ENCODE measurements around the gene MLF1.

The MLF1 gene

GRCh38 chr3:158562674-158563073, 8.3 kb upstream of the MLF1 start:
- H3K9me2 ChIP-seq (ENCODE audit: low read depth, low read length), result no peaks in the 10 kb centered on the region
- H3K79me2 ChIP-seq (ENCODE audit: insufficient read depth, low read length), result no peaks in the 10 kb centered on the region
- H2AFZ ChIP-seq (ENCODE audit: low read length), result no peak overlapping the region
- no peak overlapping the region for H3K27ac ChIP-seq (ENCODE audit: low read depth, low read length, poor library complexity, severe bottlenecking)
- no peak overlapping the region for H3K4me3 ChIP-seq (ENCODE audit: low read depth, low read length, poor library complexity, severe bottlenecking)
- H3K36me3 ChIP-seq (ENCODE audit: insufficient read depth, low read length), result no peaks in the 10 kb centered on the region
- H3K4me1 ChIP-seq (ENCODE audit: insufficient read depth, low read length, severe bottlenecking), result no peaks in the 10 kb centered on the region
- H3K27me3 ChIP-seq (ENCODE audit: insufficient read depth, low read length), result no peaks in the 10 kb centered on the region
- H3K9me3 ChIP-seq (ENCODE audit: low read length), result no peaks in the 10 kb centered on the region; the same call in 1 of the 2 replicates
- no peak overlapping the region for H3K4me2 ChIP-seq (ENCODE audit: low read length)
- TF ChIP-seq, protein P1, sequence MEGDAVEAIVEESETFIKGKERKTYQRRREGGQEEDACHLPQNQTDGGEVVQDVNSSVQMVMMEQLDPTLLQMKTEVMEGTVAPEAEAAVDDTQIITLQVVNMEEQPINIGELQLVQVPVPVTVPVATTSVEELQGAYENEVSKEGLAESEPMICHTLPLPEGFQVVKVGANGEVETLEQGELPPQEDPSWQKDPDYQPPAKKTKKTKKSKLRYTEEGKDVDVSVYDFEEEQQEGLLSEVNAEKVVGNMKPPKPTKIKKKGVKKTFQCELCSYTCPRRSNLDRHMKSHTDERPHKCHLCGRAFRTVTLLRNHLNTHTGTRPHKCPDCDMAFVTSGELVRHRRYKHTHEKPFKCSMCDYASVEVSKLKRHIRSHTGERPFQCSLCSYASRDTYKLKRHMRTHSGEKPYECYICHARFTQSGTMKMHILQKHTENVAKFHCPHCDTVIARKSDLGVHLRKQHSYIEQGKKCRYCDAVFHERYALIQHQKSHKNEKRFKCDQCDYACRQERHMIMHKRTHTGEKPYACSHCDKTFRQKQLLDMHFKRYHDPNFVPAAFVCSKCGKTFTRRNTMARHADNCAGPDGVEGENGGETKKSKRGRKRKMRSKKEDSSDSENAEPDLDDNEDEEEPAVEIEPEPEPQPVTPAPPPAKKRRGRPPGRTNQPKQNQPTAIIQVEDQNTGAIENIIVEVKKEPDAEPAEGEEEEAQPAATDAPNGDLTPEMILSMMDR (IDR thresholded peaks at IDR 0.05; ENCODE audit: low read length), result no peak
- no peak for TF ChIP-seq EZH2 (IDR thresholded peaks at IDR 0.05; ENCODE audit: borderline replicate concordance, low read length)
- no peak overlapping the region for H3K9ac ChIP-seq (ENCODE audit: low read length)
- H4K20me1 ChIP-seq (ENCODE audit: insufficient read depth, low read length), result no peaks in the 10 kb centered on the region
- H3F3A ChIP-seq (ENCODE audit: insufficient read depth, low read length), result no peaks in the 10 kb centered on the region

- no peaks in the 10 kb centered on the region; the same call in 1 of the 2 replicates for H3K9me3 ChIP-seq (ENCODE audit: low read length)
- no peaks in the 10 kb centered on the region for H3K9me2 ChIP-seq (ENCODE audit: low read depth, low read length)
- H2AFZ ChIP-seq (ENCODE audit: low read length), result no peak overlapping the region
- H3K27me3 ChIP-seq (ENCODE audit: insufficient read depth, low read length), result no peaks in the 10 kb centered on the region
- no peaks in the 10 kb centered on the region for H4K20me1 ChIP-seq (ENCODE audit: insufficient read depth, low read length)
- no peak overlapping the region for H3K4me3 ChIP-seq (ENCODE audit: low read depth, low read length, poor library complexity, severe bottlenecking)
- H3F3A ChIP-seq (ENCODE audit: insufficient read depth, low read length), result no peaks in the 10 kb centered on the region
- H3K4me2 ChIP-seq (ENCODE audit: low read length), result no peak overlapping the region
- no peaks in the 10 kb centered on the region for H3K36me3 ChIP-seq (ENCODE audit: insufficient read depth, low read length)
- TF ChIP-seq, protein P1 (IDR thresholded peaks at IDR 0.05; ENCODE audit: low read length), result no peak
- TF ChIP-seq EZH2 (IDR thresholded peaks at IDR 0.05; ENCODE audit: borderline replicate concordance, low read length), result no peak
- no peak overlapping the region for H3K27ac ChIP-seq (ENCODE audit: low read depth, low read length, poor library complexity, severe bottlenecking)
- H3K79me2 ChIP-seq (ENCODE audit: insufficient read depth, low read length), result no peaks in the 10 kb centered on the region
- H3K4me1 ChIP-seq (ENCODE audit: insufficient read depth, low read length, severe bottlenecking), result no peaks in the 10 kb centered on the region
- H3K9ac ChIP-seq (ENCODE audit: low read length), result no peak overlapping the region
Measured at GRCh38 chr3:158563076-158563475, 7.9 kb upstream of the MLF1 start.

GRCh38 chr3:158565076-158565475, 5.9 kb upstream of the MLF1 start:
- Histone ChIP-seq H3K36me3 (ENCODE audit: insufficient read depth, low read length) (no peaks in the 10 kb centered on the region), H3K27me3 (ENCODE audit: insufficient read depth, low read length) (no peaks in the 10 kb centered on the region), H3K79me2 (ENCODE audit: insufficient read depth, low read length) (no peaks in the 10 kb centered on the region), H2AFZ (ENCODE audit: low read length) (no peak overlapping the region), H3K4me1 (ENCODE audit: insufficient read depth, low read length, severe bottlenecking) (no peaks in the 10 kb centered on the region), H3K4me2 (ENCODE audit: low read length) (no peak overlapping the region), H3K27ac (ENCODE audit: low read depth, low read length, poor library complexity, severe bottlenecking) (no peak overlapping the region), H3K9ac (ENCODE audit: low read length) (no peak overlapping the region), H3F3A (ENCODE audit: insufficient read depth, low read length) (no peaks in the 10 kb centered on the region), H3K9me2 (ENCODE audit: low read depth, low read length) (no peaks in the 10 kb centered on the region), H4K20me1 (ENCODE audit: insufficient read depth, low read length) (no peaks in the 10 kb centered on the region), H3K9me3 (ENCODE audit: low read length) (no peaks in the 10 kb centered on the region; the same call in 1 of the 2 replicates), H3K4me3 (ENCODE audit: low read depth, low read length, poor library complexity, severe bottlenecking) (no peak overlapping the region)
- no peak for TF ChIP-seq EZH2 (IDR thresholded peaks at IDR 0.05; ENCODE audit: borderline replicate concordance, low read length)
- TF ChIP-seq, protein P1 (IDR thresholded peaks at IDR 0.05; ENCODE audit: low read length), result no peak

Data from OCI-LY1 (cell line).